MCF 10A (cell line): ENCODE data around the gene ZBTB18. TPM values are rescaled to one million over a fixed set of nuclear protein-coding genes. Genes with fewer than 3 reads are reported as not detected.

Source experiments
- BruUV-seq: library from RNA; stranded (reverse); fragments of 400-500 nt; replicated peaks from 2 replicates; lab custom pipeline; 2021; lab: Mats Ljungman, UMichigan
- CTCF ChIA-PET: fragments of 300-600 bp; sonication (Branson Sonifier 250); formaldehyde crosslinking; extraction: SDS; loops from one replicate; lab custom pipeline; 2021; ENCODE audit warnings: antibody characterized with exemption, inconsistent platforms; lab: Yijun Ruan, JAX
- POLR2A ChIA-PET: fragments of 300-600, 350-650 bp; sonication (Branson Sonifier 250); formaldehyde crosslinking; extraction: SDS; loops from one replicate; lab custom pipeline; 2020; ENCODE audit warnings: antibody characterized with exemption, inconsistent platforms; lab: Yijun Ruan, JAX
- DNase-seq: peaks from one replicate; pipeline ENCODE4 v3.0.0-alpha.2; 2018; ENCODE audit not compliant: unreplicated experiment
- H3K27ac Mint-ChIP-seq: one replicate; pipeline ENCODE4 v1.8.0; 2022; ENCODE audit warnings: mild to moderate bottlenecking, low read depth, mixed read lengths; ENCODE audit not compliant: unreplicated experiment
- H3K27me3 Mint-ChIP-seq: one replicate; pipeline ENCODE4 v1.8.0; 2022; ENCODE audit warnings: mixed read lengths; ENCODE audit not compliant: insufficient read depth, unreplicated experiment
- H3K36me3 Mint-ChIP-seq: one replicate; pipeline ENCODE4 v1.8.0; 2022; ENCODE audit warnings: mild to moderate bottlenecking, moderate library complexity, mixed read lengths; ENCODE audit not compliant: insufficient read depth, unreplicated experiment
- H3K4me1 Mint-ChIP-seq: one replicate; pipeline ENCODE4 v1.8.0; 2022; ENCODE audit warnings: mixed read lengths; ENCODE audit not compliant: insufficient read depth, unreplicated experiment
- H3K4me3 Mint-ChIP-seq: one replicate; pipeline ENCODE4 v1.8.0; 2022; ENCODE audit warnings: mild to moderate bottlenecking, moderate library complexity, mixed read lengths; ENCODE audit not compliant: unreplicated experiment
- H3K9me3 Mint-ChIP-seq: one replicate; pipeline ENCODE4 v1.8.0; 2022; ENCODE audit warnings: mixed read lengths; ENCODE audit not compliant: unreplicated experiment
- CTCF ChIP-seq: fragments of 200-600 bp; IDR thresholded peaks from one replicate; pipeline ENCODE4 v1.8.0; 2022; ENCODE audit warnings: antibody characterized with exemption, mild to moderate bottlenecking; ENCODE audit not compliant: unreplicated experiment
- intact Hi-C: fragments of 100-400 bp; cut with micrococcal nuclease; formaldehyde crosslinking; loops from 2 replicates; pipeline ENCODE4 v1.14.1; 2022
- total RNA-seq: library from RNA; stranded (reverse); gene quantifications from 2 replicates; pipeline ENCODE4 v1.2.3, GENCODE V29; 2022

Gene ZBTB18
- total RNA-seq, 1 experiment from 2014 or later = 16.5 TPM

DNA sequence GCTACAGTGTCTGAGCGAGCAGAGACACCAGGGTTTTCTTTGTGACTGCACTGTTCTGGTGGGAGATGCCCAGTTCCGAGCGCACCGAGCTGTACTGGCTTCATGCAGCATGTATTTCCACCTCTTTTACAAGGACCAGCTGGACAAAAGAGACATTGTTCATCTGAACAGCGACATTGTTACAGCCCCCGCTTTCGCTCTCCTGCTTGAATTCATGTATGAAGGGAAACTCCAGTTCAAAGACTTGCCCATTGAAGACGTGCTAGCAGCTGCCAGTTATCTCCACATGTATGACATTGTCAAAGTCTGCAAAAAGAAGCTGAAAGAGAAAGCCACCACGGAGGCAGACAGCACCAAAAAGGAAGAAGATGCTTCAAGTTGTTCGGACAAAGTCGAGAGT is 2.7 kb downstream of the ZBTB18 start:
- no peaks in the 10 kb centered on the region for H3K9me3 Mint-ChIP-seq
- no peaks in the 10 kb centered on the region for H3K27me3 Mint-ChIP-seq
- TF ChIP-seq CTCF = no peak
- BruUV-seq = no TSS peak
- no peak overlapping the region for H3K27ac Mint-ChIP-seq
- POLR2A ChIA-PET = interaction anchor here (0.6 to 3.1 kb wide), 2 partner anchors 11 to 283 kb away, joined by 3 to 17 read pairs; no protein-coding TSS in a partner anchor
- DNase-seq = no peak
- intact Hi-C loops = loop anchor here (10.0 kb wide), 1 partner anchor 459 kb away; no protein-coding TSS in a partner anchor
- H3K4me3 Mint-ChIP-seq = no peak overlapping the region
- H3K36me3 Mint-ChIP-seq = peaks cover 11% of the 10 kb centered on the region
- CTCF ChIA-PET = interaction anchor here (1.7 kb wide), 1 partner anchor 219 kb away, joined by 9 read pairs; no protein-coding TSS in a partner anchor
- H3K4me1 Mint-ChIP-seq = peaks cover 20% of the 10 kb centered on the region

DNA sequence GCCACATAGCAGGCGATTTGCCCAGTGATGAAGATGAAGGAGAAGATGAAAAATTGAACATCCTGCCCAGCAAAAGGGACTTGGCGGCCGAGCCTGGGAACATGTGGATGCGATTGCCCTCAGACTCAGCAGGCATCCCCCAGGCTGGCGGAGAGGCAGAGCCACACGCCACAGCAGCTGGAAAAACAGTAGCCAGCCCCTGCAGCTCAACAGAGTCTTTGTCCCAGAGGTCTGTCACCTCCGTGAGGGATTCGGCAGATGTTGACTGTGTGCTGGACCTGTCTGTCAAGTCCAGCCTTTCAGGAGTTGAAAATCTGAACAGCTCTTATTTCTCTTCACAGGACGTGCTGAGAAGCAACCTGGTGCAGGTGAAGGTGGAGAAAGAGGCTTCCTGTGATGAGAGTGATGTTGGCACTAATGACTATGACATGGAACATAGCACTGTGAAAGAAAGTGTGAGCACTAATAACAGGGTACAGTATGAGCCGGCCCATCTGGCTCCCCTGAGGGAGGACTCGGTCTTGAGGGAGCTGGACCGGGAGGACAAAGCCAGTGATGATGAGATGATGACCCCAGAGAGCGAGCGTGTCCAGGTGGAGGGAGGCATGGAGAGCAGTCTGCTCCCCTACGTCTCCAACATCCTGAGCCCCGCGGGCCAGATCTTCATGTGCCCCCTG is 3.3 kb downstream of the ZBTB18 start:
- no TSS peak for BruUV-seq
- peaks cover 19% of the 10 kb centered on the region for H3K4me1 Mint-ChIP-seq
- no peak overlapping the region for H3K4me3 Mint-ChIP-seq
- ChIA-PET CTCF (no interaction called here), POLR2A (interaction anchor here (0.6 kb wide), 1 partner anchor 10 kb away, joined by 3 read pairs; no protein-coding TSS in a partner anchor)
- no peak for TF ChIP-seq CTCF
- H3K9me3 Mint-ChIP-seq = no peaks in the 10 kb centered on the region
- H3K36me3 Mint-ChIP-seq = peaks cover 11% of the 10 kb centered on the region
- no peaks in the 10 kb centered on the region for H3K27me3 Mint-ChIP-seq
- H3K27ac Mint-ChIP-seq = no peak overlapping the region
- no peak for DNase-seq
- intact Hi-C loops = loop anchor here (10.0 kb wide), 1 partner anchor 460 kb away; no protein-coding TSS in a partner anchor

DNA sequence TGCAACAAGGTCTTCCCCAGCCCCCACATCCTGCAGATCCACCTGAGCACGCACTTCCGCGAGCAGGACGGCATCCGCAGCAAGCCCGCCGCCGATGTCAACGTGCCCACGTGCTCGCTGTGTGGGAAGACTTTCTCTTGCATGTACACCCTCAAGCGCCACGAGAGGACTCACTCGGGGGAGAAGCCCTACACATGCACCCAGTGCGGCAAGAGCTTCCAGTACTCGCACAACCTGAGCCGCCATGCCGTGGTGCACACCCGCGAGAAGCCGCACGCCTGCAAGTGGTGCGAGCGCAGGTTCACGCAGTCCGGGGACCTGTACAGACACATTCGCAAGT is 3.8 kb downstream of the ZBTB18 start:
- no TSS peak for BruUV-seq
- no peak overlapping the region for H3K27ac Mint-ChIP-seq
- peaks cover 11% of the 10 kb centered on the region for H3K36me3 Mint-ChIP-seq
- DNase-seq = no peak
- no peaks in the 10 kb centered on the region for H3K9me3 Mint-ChIP-seq
- no peaks in the 10 kb centered on the region for H3K27me3 Mint-ChIP-seq
- no peak overlapping the region for H3K4me3 Mint-ChIP-seq
- intact Hi-C loops = loop anchor here (10.0 kb wide), 1 partner anchor 460 kb away; no protein-coding TSS in a partner anchor
- peaks cover 14% of the 10 kb centered on the region for H3K4me1 Mint-ChIP-seq
- POLR2A ChIA-PET = interaction anchor here (0.6 to 0.9 kb wide), 2 partner anchors 9 to 217 kb away, joined by 3 read pairs; no protein-coding TSS in a partner anchor
- CTCF ChIA-PET = interaction anchor here (0.6 to 1.2 kb wide), 4 partner anchors 21 to 760 kb away, joined by 3 to 5 read pairs (median 4); no protein-coding TSS in a partner anchor
- no peak for TF ChIP-seq CTCF

- Mint-ChIP-seq H3K36me3 (peaks cover 11% of the 10 kb centered on the region), H3K4me1 (no peaks in the 10 kb centered on the region), H3K9me3 (no peaks in the 10 kb centered on the region), H3K4me3 (no peak overlapping the region), H3K27me3 (no peaks in the 10 kb centered on the region), H3K27ac (no peak overlapping the region)
- BruUV-seq = no TSS peak
- intact Hi-C loops = loop anchor here (10.0 kb wide), 1 partner anchor 462 kb away; no protein-coding TSS in a partner anchor
- CTCF ChIA-PET = interaction anchor here (0.6 to 1.4 kb wide), 4 partner anchors 10 to 578 kb away, joined by 3 to 4 read pairs (median 4); no protein-coding TSS in a partner anchor
- DNase-seq = no peak
- no peak for TF ChIP-seq CTCF
- POLR2A ChIA-PET = interaction anchor here (1.0 kb wide), 1 partner anchor 9 kb away, joined by 4 read pairs; no protein-coding TSS in a partner anchor
Observed at GRCh38 chr1:244056577-244056976, 5.5 kb downstream of the ZBTB18 start.
